AG20443 (cell line): ENCODE results near the gene UNC13B.
"Not testable (repeated sequence)": the region's sequence is repeated elsewhere in the genome, so short reads cannot be mapped to it uniquely, and the experiment has no call there.

Experiments
- DNase-seq: peaks from one replicate; pipeline ENCODE4 v3.0.0; 2012; ENCODE audit warnings: low spot score, mixed read lengths

UNC13B gene

DNA sequence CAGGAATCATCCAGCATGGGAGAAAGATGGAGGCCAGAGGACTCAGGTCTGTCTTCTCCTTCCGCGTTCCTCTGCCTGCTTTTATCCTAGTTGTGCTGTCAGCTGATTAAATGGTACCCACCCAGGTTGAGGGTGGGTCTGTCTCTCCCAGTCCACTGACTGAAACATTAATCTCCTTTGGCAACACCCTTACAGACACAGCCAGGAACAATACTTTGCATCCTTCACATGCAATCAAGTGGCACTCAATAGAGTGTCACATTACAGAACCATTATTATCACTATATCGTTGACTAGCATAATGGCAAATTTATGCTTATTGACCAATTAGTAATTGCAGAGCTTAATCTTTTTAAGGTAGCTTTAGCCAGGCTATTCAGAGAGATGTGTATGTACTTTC, 64.8 kb downstream of the UNC13B start:
- no peak for DNase-seq

DNA sequence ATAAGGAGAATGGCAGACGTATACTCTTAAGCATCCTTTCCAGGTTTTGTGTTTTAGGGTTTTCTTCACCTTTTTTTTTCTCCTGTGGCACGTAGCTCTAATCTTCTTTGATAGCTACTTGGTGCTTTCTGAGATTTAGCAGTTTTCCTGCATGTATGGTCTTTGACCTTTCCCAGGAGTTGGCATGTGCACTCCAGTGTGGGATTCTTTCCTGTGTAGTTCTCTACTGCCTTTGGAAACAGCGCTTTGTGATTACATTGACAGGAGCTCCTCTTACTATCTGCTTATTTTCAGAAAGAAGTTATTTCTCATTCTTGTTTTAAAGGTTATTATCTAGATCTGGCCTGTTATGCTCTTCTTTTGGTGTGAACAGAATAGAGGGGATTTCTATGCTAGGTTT, 65.5 kb downstream of the UNC13B start:
- DNase-seq = no peak

DNA sequence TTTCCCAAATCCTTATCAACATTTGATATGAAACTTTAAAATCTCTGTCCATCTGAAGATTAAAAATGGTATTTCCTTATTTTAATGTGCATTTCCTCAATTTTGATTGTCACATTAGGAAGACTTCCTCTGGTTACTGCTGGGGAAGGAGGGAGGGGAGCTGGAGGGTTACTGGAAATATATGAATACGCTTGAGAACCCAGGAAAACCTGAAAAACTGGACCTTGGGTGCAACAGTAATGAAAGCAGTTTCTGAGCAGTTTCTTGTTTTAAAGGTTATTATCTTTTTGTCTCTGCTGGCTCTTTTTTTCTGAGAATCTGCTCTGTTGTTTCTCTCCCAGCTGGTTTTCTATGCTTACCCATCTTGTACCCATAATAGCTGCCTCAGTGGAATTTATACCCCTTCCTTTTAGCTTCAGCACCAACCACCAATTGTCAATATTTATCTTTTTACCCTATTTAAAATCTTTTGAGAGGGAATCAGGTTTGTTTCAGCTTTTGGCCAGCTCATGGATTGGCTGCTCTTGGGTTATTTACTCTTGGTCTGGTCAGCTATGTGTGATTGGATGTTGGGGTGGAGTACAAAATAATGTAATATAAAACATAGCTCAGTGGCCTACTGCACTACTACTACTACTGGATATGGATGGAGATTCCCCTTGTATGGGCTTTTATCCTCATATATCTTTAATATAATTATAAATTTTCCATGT, 67.4 kb downstream of the UNC13B start:
- no peak for DNase-seq

DNA sequence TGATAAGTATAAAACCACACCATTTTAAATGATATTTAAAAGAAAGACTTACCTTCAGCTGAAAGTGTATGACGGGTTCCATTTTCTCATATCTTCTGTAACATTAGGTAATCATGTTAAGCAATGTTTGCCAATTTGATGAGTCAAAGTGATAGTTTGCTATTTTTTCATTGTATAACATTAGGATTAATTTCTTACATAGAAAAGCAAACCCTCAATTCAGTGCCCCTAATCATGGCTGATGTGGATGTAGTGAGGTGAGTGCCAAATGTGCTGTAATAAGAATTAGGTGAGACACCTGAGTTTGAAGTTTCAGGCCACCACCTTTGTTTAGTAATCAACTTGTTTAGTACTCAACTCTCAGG, 68.0 kb downstream of the UNC13B start:
- no peak for DNase-seq

DNA sequence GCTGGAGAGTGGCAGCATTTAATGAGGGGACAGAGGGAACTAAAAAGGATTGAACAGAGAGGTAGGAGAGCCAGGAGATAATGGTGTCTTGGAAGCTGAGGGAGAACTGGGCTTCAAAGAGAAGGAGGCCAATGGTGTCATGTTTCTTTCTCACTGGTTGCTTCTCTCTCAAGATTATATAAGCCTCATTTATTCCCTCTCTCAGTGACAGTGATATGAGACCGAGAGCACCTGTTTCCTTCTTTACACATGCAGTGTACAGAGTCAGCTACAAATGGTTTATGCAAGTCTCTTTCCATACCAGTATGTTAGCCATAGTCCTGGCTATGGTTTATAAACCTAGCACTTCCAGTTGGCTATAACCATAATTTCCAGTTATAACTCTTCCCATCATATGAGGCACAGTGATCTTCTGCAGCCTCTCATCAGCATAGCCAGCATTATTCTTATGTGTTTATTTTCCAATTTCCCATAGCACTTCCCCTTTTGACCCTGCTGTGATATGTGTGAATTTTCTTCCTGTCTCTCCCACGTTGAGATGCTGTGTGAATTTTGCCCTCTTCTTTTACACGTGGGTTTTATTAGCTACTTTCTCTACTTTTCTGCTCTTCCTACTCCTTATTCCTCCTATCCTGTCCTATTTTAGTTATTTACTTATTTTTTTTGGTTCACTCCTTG, 71.2 kb downstream of the UNC13B start:
- DNase-seq = no peak

DNA sequence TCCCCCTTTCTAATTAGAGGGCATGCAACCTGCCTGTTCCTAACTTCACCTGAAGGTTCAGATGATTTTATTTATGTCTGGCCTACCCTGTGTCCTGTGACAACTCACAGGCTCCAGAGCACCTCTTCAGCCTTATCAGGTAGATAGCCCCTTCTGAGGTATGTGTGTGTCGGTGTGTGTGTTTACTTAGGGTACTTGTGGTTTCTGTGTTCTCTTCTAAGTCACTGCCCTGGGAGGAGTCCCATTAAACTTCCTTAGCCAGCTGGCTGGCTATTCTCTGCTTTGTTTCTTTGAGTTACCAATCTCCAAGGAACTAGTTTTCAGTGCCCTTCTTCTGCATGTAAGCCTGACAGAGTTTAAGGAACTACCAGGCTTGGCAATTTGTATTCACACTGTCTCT, 74.9 kb downstream of the UNC13B start:
- DNase-seq = no peak

DNA sequence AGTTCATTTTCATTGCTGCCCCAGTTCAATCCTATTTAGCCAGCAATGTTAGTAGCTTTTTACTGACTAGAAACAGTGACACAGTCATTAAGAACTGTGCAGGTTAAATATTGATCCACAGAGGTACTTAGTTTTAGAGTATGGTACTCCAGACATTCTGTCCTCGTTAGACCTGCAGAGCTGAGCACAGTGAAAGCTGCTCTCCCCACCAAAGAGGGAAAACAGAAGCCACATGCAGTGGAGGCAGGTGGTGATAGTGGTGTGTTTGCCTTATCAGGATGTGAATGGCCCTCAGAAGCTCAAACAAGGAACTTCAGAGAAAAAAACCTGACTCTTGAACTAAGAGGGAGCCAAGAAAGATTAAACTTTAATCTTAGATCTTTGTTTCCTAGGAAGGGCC, 75.5 kb downstream of the UNC13B start:
- DNase-seq = no peak

DNA sequence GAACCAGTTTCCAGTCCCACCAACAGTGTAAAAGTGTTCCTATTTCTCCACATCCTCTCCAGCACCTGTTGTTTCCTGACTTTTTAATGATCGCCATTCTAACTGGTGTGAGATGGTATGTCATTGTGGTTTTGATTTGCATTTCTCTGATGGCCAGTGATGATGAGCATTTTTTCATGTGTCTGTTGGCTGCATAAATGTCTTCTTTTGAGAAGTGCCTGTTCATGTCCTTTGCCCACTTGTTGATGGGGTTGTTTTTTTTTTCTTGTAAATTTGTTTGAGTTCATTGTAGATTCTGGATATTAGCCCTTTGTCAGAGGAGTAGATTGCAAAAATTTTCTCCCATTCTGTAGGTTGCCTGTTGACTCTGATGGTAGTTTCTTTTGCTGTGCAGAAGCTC, 84.1 kb downstream of the UNC13B start:
- not testable (repeated sequence) for DNase-seq

DNA sequence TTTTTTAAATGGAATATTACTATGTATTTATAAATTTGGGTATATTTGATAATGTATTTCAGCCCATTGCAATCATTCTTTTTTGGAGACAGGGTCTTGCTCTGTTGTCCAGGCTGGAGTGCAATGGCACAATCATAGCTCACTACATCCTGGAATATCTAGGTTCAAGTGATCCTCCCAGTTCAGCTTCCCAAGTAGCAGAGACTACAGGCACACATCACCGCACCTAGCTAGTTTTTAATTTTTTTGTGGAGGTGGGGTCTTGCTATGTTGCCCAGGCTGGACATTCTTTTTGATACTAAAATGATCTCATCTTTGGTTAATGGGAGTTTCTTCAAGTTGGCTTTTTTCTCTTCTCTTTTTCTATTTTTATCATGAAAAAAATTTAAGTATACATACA, 91.3 kb downstream of the UNC13B start:
- no peak for DNase-seq

DNA sequence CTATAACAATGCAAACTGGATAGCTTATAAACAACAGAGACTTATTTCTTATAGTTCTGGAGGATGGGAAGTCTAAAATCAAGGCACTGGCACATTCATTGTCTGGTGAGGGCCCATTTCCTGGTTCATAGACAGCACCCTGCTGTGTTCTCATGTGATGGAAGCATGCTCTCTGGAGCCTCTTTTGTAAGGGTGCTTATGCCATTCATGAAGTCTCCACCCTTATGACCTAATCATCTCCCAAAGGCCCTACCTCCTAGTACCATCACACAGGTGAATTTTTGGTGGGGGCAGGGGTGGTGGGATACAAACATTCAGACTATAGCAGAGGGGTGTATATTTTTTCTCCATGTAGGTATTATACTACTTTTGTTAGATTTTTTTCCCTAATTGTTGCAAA, 92.4 kb downstream of the UNC13B start:
- DNase-seq = no peak

DNA sequence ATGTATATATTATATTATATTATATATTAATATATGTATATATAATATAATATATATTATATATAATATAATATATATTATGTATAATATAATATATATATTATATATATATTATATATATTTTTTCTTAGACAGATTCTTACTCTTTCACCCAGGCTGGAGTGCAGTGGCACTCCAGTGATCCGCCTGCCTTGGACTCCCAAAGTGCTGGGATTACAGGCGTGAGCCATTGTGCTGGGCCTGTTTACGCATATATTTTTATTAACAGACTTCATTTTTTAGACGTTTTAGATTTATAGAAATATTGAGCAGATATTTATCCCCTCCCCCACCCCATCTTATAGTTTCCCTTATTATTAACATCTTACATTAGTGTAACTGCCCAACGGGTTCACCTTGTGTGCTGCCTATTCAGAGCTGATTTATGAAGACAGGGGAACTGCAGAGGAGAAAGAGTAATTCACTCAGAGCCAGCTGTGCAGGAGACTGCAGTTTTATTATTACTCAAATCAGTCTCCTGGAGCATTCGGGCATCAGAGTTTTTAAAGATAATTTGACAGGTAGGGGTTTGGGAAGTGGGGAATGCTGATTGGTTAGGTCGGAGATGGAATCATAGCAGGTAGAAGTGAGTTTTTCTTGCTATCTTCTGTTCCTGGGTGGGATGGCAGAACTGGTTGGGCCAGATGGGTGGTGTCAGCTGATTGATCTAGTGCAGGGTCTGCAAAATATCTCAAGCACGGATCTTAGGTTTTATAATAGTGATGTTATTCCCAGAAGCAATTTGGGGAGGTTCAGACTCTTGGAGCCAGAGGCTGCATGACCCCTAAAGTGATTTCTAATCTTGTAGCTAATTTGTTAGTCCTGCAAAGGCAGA, 93.4 kb downstream of the UNC13B start:
- no peak for DNase-seq

DNA sequence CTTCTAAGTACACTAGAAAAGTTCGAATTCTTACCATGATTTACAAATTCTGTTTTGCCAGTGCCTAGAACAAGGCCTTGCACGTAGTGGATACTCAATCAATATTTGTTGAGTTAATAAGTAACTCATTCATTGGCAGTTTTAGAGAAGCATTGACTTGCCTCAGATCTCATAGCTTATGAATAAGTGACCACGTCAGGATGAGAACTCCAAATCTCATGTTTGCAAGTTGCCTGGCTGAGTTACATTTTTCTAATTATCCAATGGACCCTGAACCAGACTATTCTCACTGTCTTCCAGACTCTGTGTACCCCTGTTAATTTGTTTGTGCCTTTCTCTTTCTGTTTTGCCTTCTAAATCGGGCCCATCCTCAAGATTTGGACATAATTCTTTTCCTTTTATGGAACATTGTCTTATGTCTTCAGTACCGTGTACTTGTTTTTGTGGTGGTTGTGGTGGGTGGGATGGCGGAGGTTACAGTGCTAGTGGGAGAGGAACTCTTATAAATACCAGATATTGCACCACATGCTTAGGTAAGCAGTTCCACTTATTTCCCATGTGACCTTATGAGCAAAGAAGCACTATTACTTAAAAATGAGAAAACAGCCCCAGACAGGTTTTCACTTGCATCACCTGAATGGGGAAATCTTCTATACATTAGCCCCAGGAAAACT, 96.3 kb downstream of the UNC13B start:
- DNase-seq = no peak

DNA sequence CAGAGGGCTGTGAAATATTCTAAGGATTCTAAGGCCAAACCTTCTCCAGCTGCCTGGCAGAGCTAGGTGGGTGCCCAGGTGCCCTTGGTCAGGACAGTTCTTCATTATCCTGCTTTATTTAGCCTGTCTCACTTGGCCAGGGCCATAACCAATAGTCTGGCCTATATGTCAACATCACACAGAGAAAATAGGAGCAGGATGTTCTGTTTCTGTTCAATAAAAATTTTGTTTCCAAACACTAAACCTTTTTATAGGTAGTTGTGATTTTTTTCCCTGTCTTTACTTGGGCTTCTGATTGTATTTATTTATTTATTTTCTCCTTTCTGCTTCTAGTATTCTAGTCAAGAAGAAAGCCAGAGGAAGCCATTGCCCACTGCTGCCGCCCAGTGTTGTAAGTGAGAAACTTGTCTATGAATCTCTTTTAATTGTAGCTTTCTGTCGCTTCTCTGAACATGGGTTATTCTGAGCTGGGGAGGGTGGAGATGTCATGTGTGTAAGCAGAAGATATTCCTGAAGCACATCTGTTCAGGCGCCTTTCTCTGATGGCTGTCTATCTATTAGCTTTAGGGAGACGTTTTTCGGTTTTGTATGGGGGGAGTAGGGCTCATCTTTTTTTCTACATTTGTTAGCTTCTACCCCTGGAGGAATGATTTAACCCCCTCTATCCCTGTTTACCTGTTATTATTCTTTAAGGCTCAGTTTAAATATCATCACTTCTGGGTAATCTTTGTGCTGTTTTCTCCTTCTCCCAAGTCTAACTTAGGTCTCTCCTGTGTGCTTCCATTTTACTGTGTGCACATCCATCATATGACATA, 97.1 kb downstream of the UNC13B start:
- peak; percentile 70 for DNase-seq

DNA sequence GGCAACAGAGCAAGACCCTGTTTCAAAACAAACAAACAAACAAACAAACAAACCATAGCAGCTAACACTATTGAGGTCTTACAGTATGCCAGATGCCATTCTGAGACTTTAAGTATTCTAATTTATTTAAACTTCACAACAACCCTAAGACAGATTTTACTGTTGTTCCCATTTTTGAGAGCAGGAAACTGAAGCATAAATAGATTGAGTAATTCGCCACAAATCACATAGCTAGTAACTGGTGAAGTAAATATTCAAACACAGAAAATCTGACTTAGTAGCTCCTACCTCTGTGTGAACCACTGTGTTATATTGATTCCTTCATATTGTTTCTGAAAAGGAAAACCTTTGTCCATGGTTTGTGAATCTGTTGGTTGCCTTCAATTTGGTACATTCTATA, 98.4 kb downstream of the UNC13B start:
- no peak for DNase-seq

DNA sequence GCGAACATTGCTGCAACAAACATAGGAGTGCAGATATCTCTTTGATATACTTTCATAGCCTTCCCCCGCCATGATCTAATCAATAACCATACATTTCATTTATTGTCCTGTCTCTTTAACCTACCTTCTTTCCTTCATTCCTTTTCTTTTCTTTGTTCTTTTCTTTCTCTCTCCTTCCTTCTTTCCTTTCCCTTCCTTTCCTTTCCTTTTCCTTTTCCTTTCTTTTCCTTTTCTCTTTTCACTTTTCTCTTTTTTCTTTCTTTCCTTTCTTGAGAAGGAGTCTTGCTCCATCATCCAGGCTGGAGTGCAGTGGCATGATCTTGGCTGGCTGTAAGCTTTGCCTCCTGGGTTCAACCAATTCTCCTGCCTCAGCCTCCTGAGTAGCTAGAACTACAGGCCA, 100.3 kb downstream of the UNC13B start:
- no peak for DNase-seq

DNA sequence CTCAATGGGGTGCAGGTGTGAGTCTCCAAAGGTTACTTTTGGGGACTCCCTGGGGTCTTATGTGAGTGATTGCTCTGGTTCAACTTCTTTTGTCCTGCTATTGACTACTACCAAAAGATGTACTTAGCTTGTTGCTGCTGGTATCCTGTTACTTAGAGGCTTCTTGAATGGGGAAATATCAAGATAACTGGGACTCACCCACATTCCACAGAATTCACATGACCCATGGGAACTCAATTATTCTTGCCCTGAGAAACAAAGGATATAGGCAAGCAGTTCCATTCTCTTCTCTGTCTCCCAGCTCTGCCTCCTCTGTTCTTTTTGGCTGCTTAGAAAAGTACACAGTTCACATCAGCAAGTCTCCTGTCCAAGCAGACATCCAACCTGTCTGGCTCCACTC, 105.9 kb downstream of the UNC13B start:
- DNase-seq = peak; percentile 24

DNA sequence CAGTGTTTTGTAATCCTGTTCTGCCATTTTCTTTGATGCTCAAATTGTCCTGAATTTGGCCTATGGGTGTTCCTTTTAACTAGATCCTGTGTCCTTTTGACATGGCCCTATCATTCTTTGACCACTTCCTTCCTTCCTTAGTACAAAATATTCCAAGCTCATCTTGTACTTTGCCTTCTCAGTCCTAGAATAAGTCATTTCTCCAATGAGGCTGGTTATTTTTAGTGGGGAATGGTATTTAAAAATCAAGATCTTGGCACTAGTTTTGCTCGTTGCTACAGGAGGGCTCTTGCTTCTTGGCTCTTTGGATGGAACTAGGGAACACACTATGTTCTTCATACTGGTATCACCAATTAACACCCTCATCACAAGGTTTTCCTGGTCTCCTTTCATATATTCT, 108.1 kb downstream of the UNC13B start:
- DNase-seq = no peak

DNA sequence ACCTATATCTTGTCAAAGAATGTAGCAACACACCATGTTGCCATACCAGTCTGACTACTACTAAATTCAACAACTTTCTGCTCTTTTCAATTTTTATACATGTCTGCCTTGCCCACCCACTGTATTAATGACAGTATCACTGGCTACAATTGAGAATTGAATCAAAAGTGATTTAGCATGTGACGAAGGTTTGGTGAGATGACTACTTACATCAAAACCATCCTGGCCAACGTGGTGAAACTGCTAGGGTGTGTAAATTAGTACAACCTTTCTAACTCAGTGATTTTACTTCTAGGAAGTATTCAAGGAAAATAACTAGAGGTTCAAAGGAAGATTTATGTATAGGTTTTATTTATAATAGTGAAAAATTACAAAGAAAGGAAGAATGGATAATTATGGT, 109.8 kb downstream of the UNC13B start:
- no peak for DNase-seq

DNA sequence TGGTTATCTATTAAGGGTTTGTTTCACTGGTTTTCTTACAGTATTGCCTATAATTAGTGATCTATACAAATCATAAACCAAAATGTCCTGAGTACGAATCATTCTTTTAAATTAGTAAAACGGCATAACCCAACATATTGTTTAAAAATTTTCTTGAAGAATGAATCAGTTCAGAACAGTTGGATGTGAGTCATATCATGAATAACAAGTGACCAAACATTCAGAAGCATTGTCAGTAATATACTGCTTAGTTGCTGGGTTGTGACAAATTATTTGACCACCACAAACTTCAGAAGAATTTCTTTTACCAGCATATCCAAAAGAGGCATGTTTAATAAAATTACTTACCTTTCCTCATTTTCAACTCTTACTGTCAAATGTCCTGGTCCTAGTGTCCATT, 111.2 kb downstream of the UNC13B start:
- peak; percentile 24 for DNase-seq

DNA sequence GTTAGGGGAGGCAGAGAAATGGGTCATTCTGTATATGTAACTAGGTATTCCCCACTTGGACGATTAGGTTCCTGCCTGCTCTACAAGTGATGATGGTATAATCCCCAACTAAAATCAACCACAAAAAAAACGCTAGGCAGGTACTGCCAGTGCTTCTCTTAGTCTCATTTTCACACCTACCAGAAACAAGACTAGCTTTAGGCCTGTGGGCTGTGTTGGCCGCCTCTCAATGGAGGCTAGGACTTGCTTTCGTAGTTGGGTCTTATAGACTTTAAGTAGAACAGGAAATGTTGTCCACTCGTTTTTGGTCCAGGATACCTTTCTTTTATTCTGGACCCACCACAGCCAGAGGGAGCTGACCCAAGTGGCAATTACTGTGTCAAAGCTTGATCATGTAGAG, 111.8 kb downstream of the UNC13B start:
- DNase-seq = no peak

DNA sequence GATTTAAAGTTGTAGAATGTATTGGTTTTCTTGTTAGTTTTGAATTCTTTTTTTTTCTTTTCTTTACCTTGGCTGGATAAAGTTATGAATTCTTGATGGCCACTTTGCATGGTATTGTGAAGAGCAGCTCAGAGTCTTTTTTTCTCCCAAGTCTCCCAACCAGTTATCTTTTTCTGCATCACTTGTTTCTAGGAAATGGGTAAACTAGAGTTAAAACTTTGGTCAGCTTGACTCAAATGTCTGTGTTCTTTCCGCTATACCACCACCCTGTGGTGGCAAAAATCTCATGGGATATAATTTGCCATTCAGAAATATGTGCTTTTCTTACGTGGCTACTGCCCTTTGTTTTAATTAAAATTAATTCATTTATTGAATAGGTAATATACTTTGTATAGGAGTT, 113.2 kb downstream of the UNC13B start:
- DNase-seq = no peak

DNA sequence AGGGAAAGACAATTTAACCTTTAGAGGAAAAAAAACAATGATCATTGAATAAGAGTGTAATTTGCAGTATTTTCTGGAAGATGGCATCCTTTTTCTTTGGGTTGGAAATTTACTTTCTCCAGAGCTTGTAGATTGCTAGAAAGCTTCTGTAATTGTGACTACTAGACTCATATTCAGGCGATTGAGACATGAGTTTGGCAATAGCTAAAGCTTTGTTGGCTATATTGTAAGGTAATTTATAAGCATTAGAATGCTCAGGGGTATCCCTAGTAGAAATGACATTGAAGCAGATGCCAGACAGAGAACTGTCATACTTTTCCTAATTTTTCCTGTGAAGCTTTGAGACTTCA, 115.3 kb downstream of the UNC13B start:
- no peak for DNase-seq
